ENCODE data around the gene CACNB1.
"Not testable (repeated sequence)": the region's sequence is repeated elsewhere in the genome, so short reads cannot be mapped to it uniquely, and the experiment has no call there.

The CACNB1 gene

GRCh38 chr17:39173526-39174274, 23.8 kb downstream of the CACNB1 start:
- DNase-seq, result no peak

- no peak for DNase-seq
Measured at GRCh38 chr17:39173080-39173479, 24.4 kb downstream of the CACNB1 start.

GRCh38 chr17:39171933-39172332, 25.5 kb downstream of the CACNB1 start:
- no peak for DNase-seq

- DNase-seq, result no peak
Measured at GRCh38 chr17:39170558-39170957, 26.9 kb downstream of the CACNB1 start.

- DNase-seq, result no peak
Measured at GRCh38 chr17:39170109-39170508, 27.4 kb downstream of the CACNB1 start.

- DNase-seq, result no peak
Measured at GRCh38 chr17:39169518-39169917, 28.0 kb downstream of the CACNB1 start.

GRCh38 chr17:39169101-39169500, 28.4 kb downstream of the CACNB1 start:
- DNase-seq, result no peak

GRCh38 chr17:39168503-39168902, 29.0 kb downstream of the CACNB1 start:
- DNase-seq, result not testable (repeated sequence)

GRCh38 chr17:39167476-39167875, 30.0 kb downstream of the CACNB1 start:
- no peak for DNase-seq

GRCh38 chr17:39166437-39167335, 30.8 kb downstream of the CACNB1 start:
- DNase-seq, result no peak

GRCh38 chr17:39165841-39166349, 31.6 kb downstream of the CACNB1 start, which contains the start of gene ARL5C:
TSS of gene ARL5C (minus strand) at chr17:39166161. CDS start at chr17:39165760, 401 bp downstream.
- no peak for DNase-seq

- no peak for DNase-seq
Measured at GRCh38 chr17:39165178-39165840, 32.2 kb downstream of the CACNB1 start.

- no peak for DNase-seq
Measured at GRCh38 chr17:39164675-39165143, 32.8 kb downstream of the CACNB1 start.

- DNase-seq, result no peak
Measured at GRCh38 chr17:39161962-39162361, 35.5 kb downstream of the CACNB1 start.

- no peak for DNase-seq
Measured at GRCh38 chr17:39158623-39159022, 38.8 kb downstream of the CACNB1 start.

GRCh38 chr17:39156491-39156890, 41.0 kb downstream of the CACNB1 start:
- DNase-seq, result no peak

GRCh38 chr17:39155654-39156053, 41.8 kb downstream of the CACNB1 start:
- DNase-seq, result no peak

- DNase-seq, result no peak
Measured at GRCh38 chr17:39153599-39154051, 43.8 kb downstream of the CACNB1 start.

GRCh38 chr17:39151943-39152818, 45.3 kb downstream of the CACNB1 start:
- DNase-seq, result no peak

- no peak for DNase-seq
Measured at GRCh38 chr17:39151150-39151942, 46.1 kb downstream of the CACNB1 start, which contains the start of gene PLXDC1. TSS of gene PLXDC1 (minus strand) at chr17:39151637. CDS start at chr17:39151437, 200 bp downstream.

- DNase-seq, result no peak
Measured at GRCh38 chr17:39150795-39151149, 46.7 kb downstream of the CACNB1 start.
